Right lobe of liver (tissue), 4 donors: Measurements from ENCODE around the gene OR7C1.

ENCODE experiments used
- POLR2A ChIP-seq: fragments of 450-650 bp; IDR thresholded peaks from one replicate; pipeline ENCODE4 v1.6.1; 2017; ENCODE audit warnings: antibody characterized with exemption, mild to moderate bottlenecking
- TF ChIP-seq, protein P1 (sequence below), 4 donors: fragments of 200-600 bp in 3 of 4; fragments of 450-650 bp in 1 of 4; IDR thresholded peaks; one replicate each; pipeline versions ENCODE4 v1.5.1 to v1.8.0; 2016 to 2022; ENCODE audit warnings: antibody characterized with exemption in 4 of 4, mild to moderate bottlenecking in 2 of 4
- donor health status: DM: no; HTN: no; CAD: no.
- donor health status: DM: no; HTN: no; CAD: no.
- donor health status: DM: no; HTN: yes; CAD: no.

DNA sequence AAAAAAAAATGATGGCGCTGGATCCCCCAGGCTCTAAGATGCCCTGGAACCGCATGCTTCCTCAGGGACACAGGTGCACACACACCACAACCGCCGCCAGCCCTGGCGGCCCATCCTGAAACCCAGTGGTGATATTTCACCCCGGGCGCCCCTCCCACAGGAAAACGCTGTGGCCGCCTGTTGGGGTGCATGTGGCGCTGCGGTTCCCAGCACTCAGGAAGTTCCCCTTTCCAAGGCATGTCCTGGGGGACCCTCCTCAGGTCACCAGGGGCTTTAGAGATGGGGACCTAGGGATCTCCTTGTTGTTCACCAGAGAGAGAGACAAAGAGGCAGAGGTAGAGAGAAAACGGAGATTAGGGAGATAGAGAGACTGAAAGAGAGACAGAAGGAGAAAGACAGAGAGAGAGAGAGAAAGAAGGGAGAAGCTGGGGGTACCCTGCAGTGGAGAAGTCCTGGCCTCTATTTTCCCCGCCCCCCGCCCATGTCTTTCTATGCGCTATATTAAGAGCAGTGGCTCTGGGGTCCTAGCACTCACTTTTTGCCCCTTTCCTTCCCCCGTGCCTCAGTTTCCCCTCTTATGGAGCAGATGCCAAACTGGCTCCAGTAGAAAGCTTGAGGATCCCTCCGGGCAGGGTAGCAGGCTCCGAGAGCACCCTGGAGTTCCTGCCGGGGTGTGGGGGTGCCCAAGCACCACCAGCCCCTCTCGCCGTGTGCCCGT is 59.0 kb downstream of the OR7C1 start:
- TF ChIP-seq POLR2A, result no peak
- TF ChIP-seq, protein P1, sequence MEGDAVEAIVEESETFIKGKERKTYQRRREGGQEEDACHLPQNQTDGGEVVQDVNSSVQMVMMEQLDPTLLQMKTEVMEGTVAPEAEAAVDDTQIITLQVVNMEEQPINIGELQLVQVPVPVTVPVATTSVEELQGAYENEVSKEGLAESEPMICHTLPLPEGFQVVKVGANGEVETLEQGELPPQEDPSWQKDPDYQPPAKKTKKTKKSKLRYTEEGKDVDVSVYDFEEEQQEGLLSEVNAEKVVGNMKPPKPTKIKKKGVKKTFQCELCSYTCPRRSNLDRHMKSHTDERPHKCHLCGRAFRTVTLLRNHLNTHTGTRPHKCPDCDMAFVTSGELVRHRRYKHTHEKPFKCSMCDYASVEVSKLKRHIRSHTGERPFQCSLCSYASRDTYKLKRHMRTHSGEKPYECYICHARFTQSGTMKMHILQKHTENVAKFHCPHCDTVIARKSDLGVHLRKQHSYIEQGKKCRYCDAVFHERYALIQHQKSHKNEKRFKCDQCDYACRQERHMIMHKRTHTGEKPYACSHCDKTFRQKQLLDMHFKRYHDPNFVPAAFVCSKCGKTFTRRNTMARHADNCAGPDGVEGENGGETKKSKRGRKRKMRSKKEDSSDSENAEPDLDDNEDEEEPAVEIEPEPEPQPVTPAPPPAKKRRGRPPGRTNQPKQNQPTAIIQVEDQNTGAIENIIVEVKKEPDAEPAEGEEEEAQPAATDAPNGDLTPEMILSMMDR (IDR thresholded peaks at IDR 0.05), result no peak
